IPS DF 19.7 (cell line): Measurements from ENCODE around the gene CCDC178.

Experiments used
- DNase-seq: peaks from one replicate; pipeline ENCODE4 v3.0.0-alpha.2; 2013; ENCODE audit warnings: low read depth, low spot score

CCDC178 gene

GRCh38 chr18:32889615-32890593 lies 550.6 kb downstream of the CCDC178 start:
- no peak for DNase-seq

GRCh38 chr18:32888306-32888705 lies 552.2 kb downstream of the CCDC178 start:
- no peak for DNase-seq
